Right lung (tissue), 10 donors: ENCODE results near the gene ERBIN. TPM values are rescaled to one million over a fixed set of nuclear protein-coding genes. Genes with fewer than 3 reads are reported as not detected.
"Not testable (repeated sequence)": the region's sequence is repeated elsewhere in the genome, so short reads cannot be mapped to it uniquely, and the experiment has no call there.

Experiments used
- DNase-seq, 2 donors: peaks; one replicate each; pipeline ENCODE4 v3.0.0-alpha.2; 2013
- long read RNA-seq, 8 donors: transcript quantifications; one replicate each; lab custom pipeline, GENCODE V29; 2026
- polyA plus RNA-seq, 5 donors: library from polyadenylated mRNA; unstranded; fragments of 120-200 nt; gene quantifications; one replicate each; pipeline versions ENCODE4 v1.2.1 to v1.2.3, GENCODE V29; 2013; ENCODE audit warnings: inconsistent platforms in 1 of 5, low replicate concordance in 1 of 5; ENCODE audit not compliant: insufficient read length in 5 of 5, insufficient read depth in 1 of 5

Gene ERBIN, protein sequence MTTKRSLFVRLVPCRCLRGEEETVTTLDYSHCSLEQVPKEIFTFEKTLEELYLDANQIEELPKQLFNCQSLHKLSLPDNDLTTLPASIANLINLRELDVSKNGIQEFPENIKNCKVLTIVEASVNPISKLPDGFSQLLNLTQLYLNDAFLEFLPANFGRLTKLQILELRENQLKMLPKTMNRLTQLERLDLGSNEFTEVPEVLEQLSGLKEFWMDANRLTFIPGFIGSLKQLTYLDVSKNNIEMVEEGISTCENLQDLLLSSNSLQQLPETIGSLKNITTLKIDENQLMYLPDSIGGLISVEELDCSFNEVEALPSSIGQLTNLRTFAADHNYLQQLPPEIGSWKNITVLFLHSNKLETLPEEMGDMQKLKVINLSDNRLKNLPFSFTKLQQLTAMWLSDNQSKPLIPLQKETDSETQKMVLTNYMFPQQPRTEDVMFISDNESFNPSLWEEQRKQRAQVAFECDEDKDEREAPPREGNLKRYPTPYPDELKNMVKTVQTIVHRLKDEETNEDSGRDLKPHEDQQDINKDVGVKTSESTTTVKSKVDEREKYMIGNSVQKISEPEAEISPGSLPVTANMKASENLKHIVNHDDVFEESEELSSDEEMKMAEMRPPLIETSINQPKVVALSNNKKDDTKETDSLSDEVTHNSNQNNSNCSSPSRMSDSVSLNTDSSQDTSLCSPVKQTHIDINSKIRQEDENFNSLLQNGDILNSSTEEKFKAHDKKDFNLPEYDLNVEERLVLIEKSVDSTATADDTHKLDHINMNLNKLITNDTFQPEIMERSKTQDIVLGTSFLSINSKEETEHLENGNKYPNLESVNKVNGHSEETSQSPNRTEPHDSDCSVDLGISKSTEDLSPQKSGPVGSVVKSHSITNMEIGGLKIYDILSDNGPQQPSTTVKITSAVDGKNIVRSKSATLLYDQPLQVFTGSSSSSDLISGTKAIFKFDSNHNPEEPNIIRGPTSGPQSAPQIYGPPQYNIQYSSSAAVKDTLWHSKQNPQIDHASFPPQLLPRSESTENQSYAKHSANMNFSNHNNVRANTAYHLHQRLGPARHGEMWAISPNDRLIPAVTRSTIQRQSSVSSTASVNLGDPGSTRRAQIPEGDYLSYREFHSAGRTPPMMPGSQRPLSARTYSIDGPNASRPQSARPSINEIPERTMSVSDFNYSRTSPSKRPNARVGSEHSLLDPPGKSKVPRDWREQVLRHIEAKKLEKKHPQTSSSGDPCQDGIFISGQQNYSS (N-terminal part only)
- 10 to 100 TPM; 57.3 to 85.2 (median 80.2) TPM for polyA plus RNA-seq
- long read RNA-seq, donor 1, full-length matches to known transcripts: 3 of 23 reads
- long read RNA-seq, donor 1, partial matches to known transcripts: 20 of 23 reads
- long read RNA-seq, donor 1, other reads (novel, unspliced or antisense): 0 of 23 reads
- long read RNA-seq, donor 2, full-length matches to known transcripts: 4 of 11 reads
- long read RNA-seq, donor 2, partial matches to known transcripts: 7 of 11 reads
- long read RNA-seq, donor 2, other reads (novel, unspliced or antisense): 0 of 11 reads
- long read RNA-seq, donor 3, full-length matches to known transcripts: 6 of 11 reads
- long read RNA-seq, donor 3, partial matches to known transcripts: 5 of 11 reads
- long read RNA-seq, donor 3, other reads (novel, unspliced or antisense): 0 of 11 reads
- long read RNA-seq, donor 4, full-length matches to known transcripts: 3 of 10 reads
- long read RNA-seq, donor 4, partial matches to known transcripts: 7 of 10 reads
- long read RNA-seq, donor 4, other reads (novel, unspliced or antisense): 0 of 10 reads
- long read RNA-seq, donor 5, partial matches to known transcripts: 101 of 103 reads
- long read RNA-seq, donor 5, other reads (novel, unspliced or antisense): 0 of 103 reads
- long read RNA-seq, donor 6, full-length matches to known transcripts: 3 of 10 reads
- long read RNA-seq, donor 6, partial matches to known transcripts: 7 of 10 reads
- long read RNA-seq, donor 6, other reads (novel, unspliced or antisense): 0 of 10 reads
- long read RNA-seq, donor 7, partial matches to known transcripts: 42 of 44 reads
- long read RNA-seq, donor 7, other reads (novel, unspliced or antisense): 0 of 44 reads
- long read RNA-seq, donor 8, partial matches to known transcripts: 5 of 5 reads
- long read RNA-seq, donor 8, other reads (novel, unspliced or antisense): 0 of 5 reads

DNA sequence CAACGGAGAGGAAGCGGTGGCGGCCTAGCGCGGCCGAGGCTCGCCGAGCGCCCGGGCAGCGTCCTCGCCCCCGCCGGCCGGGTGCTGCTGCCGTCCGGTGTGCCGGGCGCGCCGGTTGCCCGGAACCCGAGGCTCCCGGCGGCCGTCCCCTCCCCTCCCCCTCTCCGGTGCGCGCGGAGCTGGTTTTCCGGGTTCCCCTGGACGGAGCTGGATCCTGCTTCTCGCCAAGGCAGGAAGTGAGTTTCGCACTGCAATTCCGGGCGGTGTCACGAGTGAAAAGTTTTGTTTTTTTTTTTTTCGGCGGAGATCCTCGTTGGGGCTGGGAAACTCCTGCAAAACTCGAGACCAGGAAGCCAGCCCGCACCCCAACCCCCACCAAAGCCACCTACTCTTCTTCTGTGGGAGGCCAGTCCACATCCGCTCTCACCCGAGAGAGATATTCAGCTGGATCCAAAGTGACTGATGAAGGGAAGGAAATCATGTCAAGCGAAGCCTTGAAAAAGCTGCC lies at the start of gene ERBIN:
TSS of gene ERBIN (plus strand) at position 300 of the 508 bp plus-strand sequence. CDS start 66,144 bp downstream, outside the sequence.
- peak; percentile 77 to 78 for DNase-seq

DNA sequence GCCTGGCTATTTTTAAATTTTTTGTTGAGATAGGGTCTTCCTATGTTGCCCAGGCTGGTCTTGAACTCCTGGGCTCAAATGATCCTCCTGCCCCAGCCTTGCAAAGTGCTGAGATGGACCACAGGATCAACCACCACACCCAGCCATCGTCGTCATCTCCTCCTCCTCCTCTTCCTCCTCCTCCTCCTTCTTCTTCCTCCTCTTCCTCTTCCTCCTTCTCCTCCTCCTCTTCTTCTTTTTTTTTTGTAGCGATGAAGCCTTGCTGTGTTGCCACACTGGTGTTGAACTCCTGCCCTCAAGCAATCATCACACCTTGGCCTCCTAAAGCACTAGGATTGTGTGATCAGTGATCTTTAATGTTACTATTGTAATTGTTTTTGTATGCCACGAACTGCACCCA lies 49.4 kb upstream of the ERBIN start:
- no peak for DNase-seq

DNA sequence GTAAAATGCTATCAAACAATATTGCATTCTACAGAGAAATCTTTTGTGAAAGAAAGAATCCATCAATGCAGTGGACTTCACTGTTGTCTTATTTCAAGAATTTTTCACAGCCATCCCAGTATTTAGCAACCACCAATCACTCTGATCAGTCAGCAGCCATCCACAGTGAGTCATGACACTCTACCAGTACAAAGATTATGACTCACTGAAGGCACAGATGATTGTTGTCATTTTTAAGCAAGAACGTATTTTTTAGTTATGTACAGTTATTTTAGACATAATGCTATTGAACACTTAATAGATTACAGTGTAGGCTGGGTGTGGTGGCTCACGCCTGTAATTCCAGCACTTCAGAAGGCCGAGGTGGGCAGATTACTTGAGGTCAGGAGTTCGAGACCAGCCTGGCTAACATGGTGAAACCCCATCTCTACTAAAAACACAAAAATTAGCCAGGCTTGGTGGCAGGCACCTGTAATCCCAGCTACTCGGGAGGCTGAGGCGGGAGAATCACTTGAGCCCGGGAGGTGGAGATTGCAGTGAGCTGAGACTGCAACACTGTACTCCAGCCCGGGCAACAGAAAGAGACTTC lies 46.6 kb upstream of the ERBIN start:
- not testable (repeated sequence) for DNase-seq

DNA sequence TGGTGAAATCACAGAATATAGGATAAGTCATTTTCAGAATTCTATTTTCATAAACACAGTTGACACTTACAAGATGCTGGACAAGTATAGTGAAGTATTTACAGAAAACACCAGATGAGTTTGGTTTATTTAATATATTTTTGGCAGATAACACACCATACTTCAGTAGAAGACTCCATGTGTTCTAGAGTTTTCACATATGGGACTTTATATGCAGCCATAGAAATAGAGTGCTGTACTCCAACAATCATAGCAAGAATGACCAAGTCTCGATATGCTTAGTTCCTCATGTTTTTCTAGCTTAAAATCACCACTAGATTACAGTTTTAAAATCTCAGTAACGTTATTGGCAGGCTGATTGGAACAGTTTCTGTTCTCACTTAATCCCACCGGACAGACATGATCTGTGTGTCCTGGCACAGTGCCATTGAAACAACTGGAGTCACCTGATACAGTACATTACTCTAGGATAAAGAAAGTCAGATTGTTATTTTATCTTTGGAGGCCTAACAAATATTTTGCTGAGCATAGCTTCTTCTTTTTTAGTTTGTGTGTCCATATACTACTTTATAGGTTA lies 45.8 kb upstream of the ERBIN start:
- DNase-seq: no peak

DNA sequence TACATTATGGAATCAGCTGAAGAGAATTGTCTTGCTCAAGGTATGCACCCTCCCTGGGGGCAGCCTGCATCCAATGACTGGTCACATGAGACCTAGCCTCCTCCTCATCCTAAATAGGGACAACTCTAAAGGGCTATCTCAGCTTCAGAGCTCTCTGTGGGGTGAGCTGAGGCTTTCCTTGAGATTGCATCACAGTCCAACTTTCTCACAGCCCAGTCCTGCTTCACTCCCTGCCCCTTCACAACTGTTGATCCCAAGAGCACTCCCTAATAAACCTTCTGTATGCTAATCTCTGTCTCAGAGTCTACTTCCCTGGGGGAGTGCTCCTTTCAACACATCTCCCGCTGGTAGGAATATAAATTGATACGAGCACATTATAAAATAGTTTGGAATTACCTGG lies 44.1 kb upstream of the ERBIN start:
- DNase-seq: no peak

DNA sequence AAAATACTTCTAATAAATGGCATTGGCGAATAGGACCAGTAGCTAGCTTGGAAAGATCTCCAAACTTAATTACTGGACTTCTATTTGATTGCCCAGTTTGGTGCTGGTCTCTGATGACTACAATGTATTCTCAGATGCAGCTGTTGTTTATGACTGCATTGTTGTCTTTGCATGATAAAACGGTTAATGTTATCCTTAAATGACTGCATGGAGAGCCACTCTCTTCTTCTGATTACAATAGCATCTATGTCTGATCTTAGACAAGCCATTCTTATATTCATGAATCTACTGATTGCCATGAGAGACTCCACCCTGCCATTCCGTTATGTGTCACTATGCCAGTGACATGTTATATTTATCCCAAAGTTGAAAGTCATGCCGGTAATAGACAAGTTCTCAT lies 42.9 kb upstream of the ERBIN start:
- DNase-seq: no peak

DNA sequence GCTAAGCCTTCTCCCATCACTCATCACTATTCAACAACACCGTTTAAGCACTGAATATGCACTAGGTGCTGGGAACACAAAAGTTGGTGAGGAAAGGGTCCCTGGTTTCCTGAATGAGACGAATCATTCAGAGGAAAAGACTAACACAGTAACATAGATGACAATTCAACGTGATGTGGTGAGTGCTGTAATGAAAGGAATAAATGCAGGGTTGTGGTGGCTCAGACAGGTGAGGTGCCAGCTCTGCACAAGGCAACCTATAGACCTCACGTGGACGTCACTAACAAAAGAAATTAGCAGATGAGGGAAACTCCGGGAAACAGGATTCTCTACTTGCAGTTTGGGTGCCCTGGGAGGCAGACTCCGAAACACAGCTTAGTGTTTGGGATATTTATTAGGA lies 40.0 kb upstream of the ERBIN start:
- no peak for DNase-seq

DNA sequence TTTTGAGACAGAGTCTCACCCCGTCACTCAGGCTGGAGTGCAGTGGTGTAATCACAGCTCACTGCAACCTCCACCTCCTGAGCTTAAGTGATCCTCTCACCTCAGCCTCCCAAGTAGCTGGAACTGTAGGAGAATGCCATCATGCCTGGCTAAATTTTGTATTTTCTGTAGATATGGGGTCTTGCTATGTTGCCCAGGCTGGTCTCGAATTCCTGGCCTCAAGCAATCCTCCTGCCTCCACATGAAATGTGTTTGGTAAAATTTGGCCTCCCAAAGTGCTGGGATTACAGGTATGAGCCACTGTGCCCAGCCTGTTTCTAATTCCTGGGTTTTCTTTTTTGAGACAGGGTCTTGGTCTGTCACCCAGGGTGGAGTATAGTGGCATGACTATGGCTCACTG lies 34.4 kb upstream of the ERBIN start:
- not testable (repeated sequence) for DNase-seq

DNA sequence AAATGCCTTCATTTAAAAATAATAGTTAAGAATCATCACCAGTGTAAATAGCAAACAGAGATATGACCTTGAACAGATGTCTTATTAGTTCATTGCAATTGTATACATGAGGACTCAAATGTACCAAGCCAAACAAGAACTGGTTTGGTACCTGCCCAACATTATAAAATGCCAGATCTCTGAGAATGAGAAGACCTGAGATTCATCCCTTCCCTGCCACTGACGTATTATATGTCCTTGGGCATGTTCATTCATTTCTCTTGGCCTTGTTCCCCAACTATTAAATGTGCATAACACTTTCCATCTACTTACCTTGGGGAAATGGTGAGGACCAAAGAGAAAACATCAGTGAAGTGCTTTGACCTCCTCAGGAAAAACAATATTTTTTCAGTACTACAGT lies 33.6 kb upstream of the ERBIN start:
- no peak for DNase-seq

DNA sequence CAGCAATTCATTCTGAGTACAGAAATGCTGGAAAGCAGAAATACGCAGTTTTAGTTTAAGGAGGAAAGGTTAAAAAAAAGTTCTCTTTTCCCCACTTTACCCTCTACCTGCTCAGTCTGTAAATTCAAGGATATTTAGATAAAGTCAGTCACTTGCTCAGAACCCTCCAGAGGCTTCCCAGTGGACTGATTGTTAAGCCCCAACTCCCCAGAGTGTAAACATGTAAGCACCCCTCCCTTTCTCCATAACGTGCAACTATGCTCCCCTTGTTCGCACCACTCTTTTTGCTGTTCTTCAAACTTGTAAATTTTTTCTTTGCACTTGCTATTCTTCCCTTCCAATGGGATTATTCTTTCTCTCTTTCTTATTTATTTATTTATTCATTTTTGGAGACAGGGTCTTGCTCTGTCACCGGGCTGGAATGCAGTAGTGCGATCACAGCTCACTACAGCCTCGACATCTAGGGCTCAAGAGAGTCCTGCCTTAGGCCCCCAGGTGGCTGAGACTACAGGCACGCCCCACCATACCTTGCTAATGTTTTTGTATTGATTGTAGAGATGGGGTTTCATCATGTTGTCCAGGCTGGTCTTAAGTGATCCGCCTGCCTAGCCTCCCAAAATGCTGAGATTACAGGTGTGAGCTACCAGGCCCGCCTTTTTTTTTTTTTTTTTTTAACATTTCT lies 32.5 kb upstream of the ERBIN start:
- no peak for DNase-seq

DNA sequence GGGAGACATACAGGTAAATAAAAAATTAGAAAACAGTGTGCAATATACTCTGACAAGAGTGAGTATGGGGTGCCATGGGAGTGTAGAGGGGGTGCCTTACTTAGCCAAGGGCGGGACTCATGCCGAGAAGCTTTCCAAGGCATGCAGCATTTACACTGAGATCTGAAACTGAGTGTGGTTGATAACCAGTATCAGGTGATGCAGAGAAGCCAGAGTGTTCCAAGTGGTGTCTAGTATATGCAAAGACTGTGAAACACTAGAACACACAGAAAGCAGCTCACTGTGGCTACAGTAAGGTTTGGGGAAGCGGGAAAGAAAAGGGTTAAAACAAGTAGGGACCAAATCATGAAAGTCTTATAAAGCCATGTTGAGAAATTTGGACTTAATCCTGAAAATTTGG lies 30.5 kb upstream of the ERBIN start:
- no peak for DNase-seq

DNA sequence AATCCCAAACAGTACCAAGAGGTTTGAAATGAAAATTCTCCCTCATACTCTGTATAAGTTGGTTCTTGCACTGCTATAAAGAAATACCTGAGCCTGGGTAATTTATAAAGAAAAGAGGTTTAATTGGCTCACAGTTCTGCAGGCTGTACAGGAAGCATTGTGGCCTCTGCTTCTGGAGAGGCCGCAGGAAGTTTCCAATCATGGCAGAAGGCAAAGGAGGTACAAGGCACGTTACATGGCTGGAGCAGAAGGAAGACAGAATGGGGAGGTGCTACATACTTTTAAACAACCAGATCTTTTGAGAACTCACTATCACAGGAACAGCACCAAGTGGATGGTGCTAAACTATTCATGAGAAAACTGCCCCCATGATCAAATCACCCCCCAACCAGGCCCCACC lies 25.6 kb upstream of the ERBIN start:
- DNase-seq: no peak

DNA sequence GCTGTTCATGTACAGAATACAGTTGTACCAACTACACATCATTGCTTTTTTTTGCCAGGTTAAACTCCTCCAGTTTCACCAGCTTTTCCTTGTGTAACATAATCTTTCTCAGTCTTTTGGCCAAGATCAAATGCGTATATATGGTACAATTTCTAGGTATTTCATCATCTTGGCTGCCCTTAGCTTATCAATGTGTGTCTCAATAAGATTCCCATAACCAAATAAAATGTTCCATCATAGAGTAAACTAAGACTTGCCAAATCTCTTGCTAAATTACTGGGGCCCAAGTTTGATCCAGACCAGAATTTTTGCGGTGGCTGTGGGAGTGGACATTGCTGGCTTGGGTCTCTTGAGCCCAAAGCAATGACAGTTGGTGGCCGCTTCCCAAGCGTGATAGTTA lies 24.3 kb upstream of the ERBIN start:
- DNase-seq: no peak

DNA sequence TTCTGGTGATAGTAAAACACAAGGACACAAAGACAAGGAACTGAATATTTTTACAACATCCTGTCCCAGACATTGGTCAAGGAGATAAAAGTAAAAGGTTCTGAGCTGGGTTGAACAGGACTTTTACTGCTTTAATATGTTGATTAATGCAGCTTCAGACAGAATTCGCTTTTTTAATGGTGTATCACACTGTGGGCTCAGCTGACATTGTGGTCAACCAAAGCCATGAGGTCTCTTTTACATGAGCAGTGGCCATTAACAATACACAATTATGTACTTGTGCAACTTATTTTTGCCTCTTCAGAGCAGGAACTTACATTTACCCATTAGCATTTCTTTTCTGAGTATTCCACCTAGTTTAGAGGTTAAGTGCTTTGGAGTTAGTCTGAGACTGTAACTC lies 22.8 kb upstream of the ERBIN start:
- no peak for DNase-seq

DNA sequence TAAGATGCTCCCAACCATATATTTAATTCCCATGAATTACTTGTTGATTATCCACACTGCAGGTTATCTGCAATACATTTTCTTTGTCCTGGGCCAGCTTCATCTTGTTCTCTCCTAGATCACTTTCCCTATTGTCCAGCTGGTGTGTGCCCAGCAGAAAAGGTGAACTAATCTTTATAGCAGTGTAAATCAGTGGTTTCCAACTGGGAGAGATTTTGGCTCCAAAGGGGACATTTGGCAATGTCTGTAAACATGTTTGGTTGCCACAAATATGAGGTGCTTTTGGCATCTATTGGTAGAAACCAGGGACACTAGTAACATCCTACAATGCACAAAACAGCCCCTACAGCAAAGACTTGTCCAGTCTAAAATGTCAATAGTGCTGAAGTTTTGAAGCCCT lies 20.1 kb upstream of the ERBIN start:
- DNase-seq: no peak

DNA sequence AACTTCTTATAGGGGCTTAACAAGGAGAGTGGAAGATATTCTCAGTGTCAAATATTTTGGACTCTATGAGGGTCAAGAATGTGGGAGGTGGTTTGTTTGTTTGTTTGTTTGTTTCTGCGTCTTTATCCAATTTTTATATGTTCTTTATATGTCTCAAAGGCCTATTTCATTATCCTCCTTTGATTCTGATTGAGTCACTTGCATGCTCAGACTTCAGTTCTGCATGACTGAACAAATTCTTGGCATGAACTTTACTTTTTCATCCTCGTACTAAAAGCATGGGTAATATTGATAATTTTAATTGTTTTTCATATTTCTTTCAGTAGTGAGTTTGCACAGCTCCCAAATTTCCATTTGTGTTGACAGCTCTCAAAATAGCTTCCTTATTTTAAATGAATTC lies 19.2 kb upstream of the ERBIN start:
- no peak for DNase-seq

DNA sequence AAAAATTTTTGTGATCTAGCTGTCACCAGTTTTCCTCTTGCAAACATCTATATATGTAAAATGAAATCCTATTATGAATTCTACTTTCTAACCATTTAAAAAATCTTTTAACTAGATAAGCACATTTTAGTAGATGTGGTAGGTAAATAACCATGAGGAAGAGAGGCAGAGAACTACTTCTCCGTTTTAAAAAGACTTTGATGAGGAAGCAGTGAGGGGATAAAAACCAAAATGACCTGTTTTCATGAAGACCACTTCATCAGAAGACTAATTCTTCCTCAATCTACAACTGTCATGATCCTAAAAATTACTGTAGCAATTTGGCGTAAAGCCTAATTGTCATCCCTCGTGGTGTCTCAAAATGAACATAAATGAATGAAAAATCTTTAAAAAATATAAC lies 15.7 kb upstream of the ERBIN start:
- DNase-seq: no peak

DNA sequence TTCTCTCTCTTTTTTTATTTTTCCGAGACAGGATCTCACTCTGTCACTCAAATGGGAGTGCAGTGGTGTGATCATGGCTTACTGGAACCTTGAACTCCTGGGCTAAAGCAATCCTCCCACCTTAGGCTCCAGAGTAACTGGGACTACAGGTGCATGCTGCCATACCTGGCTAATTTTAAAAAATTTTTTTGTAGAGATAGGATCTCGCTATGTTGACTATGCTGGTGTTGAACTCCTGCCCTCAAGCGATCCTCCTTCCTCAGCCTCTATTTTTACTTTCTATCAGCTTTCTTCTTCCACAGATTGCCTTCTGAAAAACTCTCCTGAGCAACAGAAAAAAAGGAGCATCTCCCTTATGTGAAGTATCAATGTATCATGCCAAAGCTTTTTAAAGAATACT lies 14.1 kb upstream of the ERBIN start:
- DNase-seq: no peak
